Measurements from ENCODE around the gene CHMP1B.

DNA sequence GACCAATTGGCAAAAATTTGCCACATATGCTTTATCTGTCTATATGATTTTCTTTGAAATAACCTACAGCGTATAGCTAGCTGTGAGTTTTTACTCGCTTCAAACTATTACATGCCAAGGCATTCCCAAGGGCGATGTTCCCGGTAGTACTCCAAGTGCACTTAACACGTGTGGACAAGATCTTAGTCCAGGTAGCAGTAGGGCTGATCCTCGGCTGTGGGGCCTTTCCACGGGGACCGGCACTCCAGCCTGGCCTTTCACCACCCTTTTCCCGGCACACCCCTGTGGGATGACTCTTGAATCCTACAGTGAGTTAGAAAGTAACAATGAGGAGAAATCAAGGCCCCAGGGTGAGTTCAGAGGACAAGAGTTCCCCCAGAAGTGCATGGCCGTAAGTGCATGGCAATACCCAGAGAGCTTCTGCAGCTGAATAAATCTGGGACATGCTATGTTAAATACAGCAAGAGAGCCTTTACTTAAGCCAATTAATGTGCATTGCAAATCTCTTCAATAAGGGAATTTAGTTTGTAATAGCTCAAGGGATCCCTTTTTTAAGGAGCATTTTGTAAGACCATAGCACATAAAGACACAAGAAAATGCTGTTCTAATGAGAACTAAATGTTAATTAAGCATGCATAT lies 26.4 kb downstream of the CHMP1B start:
- TF ChIP-seq POLR2AphosphoS5 (IDR thresholded peaks at IDR 0.05) (no peak), POLR2A (IDR thresholded peaks at IDR 0.05) (no peak)
